GM21381 (cell line): ENCODE results near the gene ALK.

Experiments
- ATAC-seq: cut with Tn5 transposase; IDR thresholded peaks from one replicate; pipeline ENCODE4 v1.9.1; 2021; ENCODE audit warnings: mild to moderate bottlenecking, moderate library complexity; ENCODE audit not compliant: unreplicated experiment

Gene ALK

DNA sequence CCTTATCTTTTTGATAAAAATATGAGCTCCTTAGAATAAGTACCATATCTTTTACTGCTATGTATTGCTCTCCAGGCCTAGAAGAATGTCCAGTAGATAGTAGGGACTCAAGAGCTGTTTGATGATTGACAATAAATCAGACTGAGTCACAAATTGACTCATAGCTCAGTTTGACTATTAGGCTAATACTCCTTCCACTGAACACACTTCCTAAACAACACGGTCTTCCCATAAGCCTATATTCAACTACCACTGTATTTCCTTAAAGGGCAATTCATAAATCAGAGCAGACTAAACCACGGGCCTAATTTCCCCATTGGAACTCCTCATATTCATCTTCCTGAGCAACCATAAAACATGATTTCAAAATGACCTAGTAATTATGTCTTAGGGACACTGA, 258.5 kb downstream of the ALK start:
- no peak for ATAC-seq

DNA sequence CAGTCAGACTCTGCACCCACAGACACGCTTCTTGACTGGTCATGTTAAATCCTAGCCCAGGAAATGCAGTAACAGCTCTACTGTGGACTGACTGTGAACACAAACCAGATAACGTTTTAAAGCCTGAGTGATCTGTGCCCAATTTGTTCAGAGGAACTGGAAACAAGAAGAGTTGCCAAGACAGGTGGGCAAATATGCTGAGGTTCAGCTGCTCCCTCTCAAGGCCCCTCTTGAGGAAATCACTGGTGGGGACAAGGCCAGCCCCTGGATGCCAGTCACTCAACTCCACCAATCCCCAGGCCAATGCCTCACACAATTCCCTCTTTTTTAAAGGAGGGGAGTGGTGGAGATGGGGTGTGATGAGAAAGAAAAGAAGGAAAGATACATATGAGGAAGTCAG, 261.2 kb downstream of the ALK start:
- ATAC-seq, result no peak

DNA sequence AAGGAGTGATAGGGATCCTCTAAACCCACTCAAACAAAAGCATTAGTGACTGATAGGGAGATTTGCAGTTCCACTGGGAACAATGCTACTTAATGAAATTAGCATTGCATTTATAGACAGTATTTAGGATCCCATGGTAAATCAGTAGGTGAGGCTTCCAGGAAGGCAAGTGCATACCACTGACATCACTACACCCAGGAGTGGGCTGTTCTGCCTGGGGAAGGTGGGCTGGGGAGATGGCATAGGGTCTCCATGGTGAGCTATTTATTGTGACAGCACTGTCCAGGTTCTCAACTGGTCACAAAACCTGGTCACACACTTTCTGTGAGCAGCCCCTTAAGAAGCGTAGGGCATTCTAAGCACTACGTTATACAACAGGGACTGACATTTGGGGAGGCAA, 262.2 kb downstream of the ALK start:
- ATAC-seq, result no peak

DNA sequence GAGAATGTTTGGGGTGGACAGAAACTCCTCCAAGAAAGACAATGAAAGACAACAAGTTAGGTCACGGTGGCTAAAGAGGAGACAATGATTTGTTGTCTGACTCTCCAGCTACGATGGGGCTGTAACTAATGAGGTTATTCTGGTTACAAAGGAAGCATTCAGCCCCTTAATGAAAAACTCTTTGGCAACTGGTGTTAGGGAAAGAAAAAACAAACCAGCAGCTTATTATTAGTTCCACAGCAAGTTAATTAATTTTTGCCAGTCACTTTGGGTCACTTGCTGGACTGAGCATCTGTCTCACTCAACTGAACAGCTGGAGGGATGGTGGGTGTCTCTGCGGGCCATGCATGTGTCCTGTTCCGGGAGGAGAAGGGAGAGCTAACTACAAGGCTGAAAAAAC, 263.7 kb downstream of the ALK start:
- no peak for ATAC-seq

DNA sequence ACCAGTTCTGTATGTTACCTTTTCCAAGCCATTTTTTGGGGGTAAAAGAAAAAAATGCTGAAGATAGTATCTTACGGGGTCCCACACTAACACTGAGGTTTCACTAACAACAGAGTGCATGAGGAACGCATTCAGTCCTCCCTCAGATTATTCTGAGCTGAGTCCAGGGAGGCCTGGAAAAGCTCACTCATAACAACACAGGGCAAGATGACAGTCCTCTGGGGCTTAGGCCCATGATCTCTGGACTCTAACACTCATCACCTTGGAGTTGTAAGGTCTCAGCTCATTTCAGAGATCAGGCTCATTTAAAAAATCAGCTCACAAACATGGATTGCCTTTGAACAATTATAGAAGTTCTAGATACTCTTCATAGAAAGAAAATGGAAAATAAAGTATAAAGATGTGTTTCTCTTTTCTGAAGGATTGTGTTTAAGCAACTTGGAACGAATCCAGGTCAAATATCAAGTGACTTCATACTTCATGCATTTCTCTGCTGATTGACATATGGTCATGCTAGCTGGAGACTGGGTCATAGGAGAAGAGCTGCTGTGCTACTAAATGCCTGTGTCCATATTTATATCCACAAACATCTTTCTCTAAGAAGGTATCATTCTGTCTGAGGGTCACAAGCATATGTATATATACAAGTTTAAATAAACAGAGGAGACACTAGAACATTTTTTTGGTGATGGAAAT, 265.8 kb downstream of the ALK start:
- ATAC-seq, result no peak

DNA sequence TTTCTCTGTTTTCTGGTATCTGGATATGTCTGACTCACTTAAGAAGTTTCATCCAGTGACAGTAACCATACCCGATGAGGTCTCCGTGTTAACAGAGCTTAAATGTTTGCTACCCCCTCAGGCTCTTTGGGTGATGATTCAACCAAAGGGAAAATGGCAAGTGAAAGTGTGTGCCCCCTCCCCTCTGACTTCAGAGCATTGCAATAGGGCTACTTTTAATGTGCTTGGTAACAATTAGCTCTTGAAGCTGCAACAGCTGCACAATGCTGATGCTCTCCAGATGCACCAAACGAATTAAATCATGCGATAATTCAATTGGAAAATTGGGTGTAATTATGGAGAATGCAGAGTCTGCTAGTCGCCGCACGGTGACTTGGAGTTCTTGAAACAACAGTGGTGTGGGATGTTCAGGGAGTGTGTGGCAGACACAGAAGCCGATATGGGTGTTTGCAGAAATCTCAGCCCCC, 270.7 kb downstream of the ALK start:
- ATAC-seq, result no peak

DNA sequence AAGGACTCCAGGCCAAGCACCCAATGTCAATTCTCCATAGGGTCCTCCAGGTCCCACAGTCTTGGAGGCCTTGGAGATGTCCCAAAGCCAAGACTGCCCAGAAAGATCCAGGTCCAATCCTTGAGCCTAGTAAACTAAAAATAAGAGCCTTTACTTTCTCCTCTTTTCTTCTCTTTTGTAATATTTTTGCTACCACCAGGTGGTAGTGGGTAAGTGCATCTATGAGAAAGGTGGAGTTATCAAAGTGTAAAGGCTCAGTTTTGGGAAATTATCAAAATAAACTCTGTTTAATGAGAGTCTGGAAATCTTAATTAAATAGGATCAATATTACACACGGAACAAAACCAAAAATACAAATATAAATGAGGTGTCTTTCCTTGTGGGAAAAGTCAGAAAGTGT, 276.4 kb downstream of the ALK start:
- ATAC-seq, result no peak

DNA sequence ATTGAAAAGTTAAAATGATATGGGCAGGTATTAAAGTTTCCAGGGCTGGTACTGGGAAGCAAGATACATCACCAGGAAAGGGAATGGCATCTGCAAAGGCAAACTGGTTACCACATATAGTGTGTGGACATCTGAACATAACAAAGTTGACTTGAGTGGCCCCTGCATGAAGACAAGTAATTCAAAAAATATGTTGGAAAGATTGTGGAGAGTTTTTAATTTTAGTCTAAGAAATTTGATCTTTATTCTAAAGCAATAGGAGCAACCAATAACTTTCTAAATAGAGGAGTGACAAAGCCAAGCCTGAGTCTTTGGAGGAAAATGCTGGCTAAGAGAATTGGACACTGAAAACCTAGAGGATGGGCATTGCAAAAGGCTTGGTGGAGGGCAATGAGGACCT, 278.2 kb downstream of the ALK start:
- no peak for ATAC-seq

DNA sequence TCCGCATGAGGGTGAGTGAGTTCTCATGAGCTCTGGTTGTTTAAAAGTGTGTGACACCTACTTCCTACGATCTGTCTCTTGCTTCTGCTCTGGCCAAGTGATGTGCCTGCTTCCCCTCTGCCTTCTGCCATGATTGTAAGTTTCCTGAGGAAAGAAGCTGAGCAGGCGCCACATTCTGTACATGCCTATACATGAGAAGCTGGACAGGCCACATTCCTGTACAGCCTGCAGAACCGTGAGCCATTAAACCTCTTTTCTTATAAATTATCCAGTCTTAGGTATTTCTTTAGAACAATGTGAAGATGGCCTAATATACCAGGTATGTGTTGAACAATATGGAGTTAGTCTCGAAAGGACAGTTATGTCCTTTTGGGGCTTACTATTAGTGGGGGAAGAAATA, 281.0 kb downstream of the ALK start:
- no peak for ATAC-seq

DNA sequence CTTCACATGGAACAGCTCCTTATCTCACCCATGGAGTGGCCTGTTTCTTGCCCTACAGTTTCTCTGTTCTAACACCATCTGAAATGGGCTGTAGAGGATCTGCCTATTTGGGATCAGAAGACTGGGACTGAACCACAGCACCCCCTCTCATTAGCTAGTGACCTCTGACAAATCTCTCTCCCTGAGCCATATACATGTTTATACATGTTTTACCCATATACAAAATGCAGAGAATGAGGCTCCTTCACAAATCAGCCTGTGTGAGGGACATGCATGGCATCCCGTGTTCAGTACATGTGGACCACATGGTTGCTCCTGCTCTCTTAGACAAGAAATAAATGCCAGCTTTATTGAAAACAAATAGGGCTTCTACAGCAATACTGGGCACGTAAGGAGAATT, 282.7 kb downstream of the ALK start:
- no peak for ATAC-seq

DNA sequence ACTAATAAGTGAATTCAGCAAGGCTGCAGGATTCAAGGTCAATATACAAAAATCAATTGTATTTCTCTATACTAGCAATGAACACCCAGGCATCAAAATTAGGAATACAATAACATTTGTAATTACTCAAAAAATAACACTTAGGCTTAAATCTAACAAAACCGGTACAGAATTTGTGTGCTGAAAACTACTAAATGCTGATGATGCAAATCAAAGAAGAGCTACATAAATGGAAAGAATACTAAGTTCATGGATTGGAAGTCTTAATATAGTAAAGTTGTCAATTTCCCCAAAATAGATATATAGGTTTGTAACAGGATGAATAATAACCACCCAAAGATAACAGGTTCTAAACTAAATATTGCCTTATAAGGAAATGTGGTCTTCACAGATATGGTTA, 286.5 kb downstream of the ALK start:
- ATAC-seq, result no peak

DNA sequence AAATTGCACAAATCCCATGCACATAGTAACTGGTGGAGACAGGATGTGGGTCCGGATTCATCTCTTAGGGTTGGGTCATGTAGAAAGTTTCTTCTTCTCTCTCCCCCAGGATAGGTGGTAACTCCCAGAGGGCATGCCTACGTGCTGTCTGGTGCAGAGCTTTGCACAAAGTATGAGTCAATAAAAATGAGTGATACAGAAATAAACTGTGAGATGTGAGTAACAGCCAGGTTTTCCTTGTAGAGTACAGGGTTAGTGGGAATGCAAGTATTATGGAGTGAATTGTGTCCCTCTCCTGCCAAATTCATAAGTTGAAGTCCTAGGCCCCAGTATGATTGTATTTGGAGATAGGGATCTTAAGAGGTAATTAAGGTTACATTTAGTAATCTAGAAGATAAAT, 289.4 kb downstream of the ALK start:
- no peak for ATAC-seq

DNA sequence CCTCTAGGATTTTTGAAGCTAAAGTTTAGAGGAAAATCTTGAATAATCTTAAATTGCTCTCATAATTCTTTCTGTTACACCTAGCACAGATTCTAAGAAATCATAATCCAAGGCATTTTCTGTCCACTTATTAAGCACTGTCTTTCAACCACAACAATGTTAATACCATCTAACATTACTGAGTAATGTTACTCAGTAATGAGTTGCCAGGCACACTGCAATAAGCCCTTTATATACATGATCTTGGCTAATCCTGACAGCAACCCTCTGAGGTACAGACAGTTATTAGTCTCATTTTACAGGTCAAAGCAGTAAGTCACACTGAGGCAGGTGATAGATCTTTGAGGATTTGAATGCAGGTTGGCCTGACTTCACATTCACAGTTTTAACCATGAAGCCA, 291.9 kb downstream of the ALK start:
- ATAC-seq, result no peak

DNA sequence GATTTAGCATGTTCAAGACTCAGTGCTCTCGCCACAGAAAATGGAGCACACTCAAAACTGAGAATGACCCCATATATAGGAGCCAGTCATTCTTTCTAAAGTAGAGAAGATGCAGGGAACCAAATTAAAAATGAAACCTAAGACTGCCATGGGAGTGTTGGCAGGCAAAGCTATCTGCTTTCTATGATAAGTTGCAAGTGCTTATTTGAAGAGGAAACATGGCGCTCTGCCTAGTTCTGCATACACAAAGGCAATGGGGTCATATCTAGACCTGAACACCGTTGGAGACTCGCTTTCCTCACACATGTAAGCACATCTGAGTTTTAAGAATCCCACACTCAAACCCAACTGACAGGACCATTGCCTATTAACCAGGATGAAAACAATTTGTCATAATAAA, 292.5 kb downstream of the ALK start:
- no peak for ATAC-seq

DNA sequence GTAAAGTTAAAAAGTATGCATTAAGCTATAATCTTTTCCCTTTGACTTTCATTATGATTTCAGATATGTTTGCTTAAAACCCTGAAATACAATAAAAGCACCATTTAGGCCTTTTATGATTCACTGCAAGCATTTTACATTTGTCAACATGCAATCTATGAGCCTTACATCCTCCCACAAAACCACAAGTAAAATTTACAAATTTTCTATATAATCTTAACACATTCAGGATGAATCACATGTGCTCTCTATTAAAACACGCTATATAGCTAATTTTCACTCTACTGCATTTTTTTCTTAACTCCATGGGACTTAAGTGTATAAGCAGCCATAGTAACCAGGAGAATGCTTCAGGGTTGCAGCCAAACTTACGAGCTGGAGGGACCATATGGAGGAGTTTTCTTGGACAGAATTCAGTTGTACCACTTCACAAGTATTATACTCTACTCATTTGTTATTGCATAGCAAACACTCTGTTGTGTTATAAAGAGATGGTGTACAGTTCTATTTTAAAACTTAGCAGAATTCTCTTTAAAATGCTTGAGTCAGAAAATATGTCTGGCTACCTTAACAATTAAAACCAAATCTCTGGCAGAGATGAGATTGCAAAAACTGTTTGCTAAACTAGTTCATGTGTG, 293.2 kb downstream of the ALK start:
- no peak for ATAC-seq

DNA sequence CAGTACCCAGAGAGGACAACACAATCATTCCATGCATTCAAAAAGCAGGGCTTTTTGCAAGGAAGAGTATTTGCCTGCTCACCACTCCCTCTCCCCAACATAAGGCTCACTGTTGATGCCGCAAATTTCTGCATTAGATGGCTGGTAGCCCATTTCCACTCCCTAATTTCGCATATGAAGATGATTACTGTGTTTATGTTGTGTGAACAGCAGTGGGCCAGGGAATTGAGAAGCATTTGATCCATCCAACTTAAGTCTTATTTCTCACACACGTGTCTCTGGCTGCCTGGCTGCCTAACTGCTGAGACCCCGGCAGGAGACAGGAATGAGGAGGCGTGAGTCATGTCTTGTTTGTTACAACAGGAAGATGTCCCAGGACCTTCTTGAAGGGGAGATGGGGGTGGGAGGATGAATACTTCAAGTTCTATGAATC, 294.1 kb downstream of the ALK start:
- ATAC-seq, result no peak

DNA sequence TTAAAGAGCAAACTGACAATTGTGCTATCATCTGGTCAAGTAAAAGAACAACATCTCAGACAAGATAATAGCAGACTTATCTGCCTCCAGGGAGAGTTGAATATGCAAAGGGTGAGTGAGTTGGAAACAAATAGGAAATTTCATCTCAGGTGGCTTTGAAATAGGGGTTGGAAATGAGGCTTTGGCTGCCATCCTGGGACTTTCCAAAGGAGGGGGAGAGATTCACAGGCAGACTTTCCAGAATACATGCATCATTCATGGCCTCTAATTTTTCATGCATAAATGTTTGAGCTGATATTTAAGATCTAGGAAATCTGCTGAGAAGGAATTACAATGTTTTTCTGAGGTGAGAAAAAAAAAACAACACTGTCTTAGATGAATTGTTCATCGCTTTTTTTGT, 300.5 kb downstream of the ALK start:
- ATAC-seq, result no peak

DNA sequence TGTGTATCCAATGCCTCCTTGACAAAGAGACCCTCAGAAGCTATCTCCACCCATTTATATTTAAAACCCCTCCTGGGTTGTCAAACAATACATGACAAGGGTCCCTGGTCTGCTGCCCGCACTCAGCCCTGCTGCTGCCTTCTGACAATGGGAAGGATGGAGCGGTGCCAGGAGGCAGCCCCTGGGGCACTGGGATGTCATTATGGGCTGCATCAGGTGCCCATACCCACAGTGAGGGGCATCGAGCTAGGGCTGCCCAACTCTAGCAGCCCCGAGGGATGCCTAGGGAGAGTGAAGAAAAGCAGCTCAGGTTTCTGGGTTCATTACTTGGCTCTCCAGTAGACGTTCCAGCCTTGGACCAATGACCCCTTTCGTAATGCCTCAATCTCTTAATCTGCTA, 301.7 kb downstream of the ALK start:
- no peak for ATAC-seq

DNA sequence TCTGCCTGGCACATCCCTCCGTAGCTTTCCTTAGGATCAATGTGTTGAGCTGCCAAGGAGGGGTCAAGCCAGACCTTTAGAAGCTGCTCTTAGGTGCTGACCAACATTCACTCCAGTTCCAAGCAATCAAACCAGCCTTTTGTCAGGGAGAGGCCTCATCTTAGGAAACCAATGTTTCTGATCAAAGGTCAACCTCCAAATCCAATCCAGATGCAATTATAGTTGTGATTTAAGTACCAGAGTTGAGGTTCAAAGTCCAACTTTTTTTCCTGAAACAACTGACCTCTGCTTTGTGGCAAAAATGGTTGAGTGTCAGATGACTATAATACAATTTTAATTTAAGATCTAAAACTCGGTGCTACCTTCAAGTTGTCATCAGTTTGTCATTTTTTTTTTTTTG, 303.4 kb downstream of the ALK start:
- ATAC-seq, result no peak

DNA sequence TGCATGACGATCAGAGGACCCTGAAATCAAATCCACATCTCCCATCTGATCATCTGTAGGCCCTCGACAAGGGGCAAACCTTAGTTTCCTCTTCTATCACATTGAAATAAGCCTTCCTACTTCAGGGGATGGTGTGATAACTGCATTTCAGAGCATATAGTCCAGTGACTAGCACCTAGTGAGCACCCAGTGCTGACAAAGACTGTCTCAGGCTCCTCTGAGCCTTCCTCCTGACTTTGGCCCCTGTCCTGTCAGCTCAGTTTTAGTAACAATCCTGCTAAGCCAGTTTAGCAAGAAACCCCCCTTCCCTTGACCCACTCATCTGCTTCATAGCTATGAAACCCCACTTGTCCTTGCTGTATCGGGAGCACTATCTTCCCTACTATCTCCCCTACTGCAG, 304.0 kb downstream of the ALK start:
- ATAC-seq, result no peak

DNA sequence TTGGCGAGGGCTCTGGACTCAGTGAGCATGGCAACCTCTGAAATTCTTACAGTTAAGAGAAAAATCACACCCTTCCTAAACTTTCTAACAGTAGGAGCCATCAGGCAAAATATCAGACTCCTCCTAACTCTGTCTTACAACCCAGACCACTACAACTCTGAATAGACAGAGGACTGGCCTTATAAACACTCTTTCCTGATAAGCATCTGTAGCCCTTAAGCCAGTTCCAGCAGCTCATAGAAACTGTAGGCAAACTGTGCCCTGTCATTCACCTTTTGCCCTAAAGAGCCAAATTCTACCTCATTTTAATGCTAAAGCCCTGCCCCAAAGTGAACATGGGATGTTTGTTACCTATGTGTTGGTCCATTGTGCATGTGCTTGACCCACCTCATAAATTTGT, 304.8 kb downstream of the ALK start:
- no peak for ATAC-seq

DNA sequence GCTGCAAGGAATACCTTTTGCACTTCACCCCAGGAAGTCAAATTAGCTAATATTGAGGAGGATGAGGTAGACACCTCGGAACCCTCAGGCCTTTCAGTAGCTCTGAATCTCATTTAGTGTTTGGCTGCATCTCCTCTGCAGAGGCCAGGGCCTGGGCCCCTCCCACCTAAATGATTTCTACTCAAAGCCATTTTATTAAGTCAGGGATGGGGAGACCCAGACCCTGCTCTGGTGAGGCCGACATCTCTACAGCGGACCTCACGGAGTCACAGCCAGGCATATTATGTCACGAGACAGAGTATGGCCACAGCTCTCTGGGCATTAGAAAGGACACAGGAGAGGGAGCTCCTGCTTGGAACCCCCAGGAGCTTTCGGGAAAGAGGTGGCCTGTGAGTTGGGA, 305.5 kb downstream of the ALK start:
- ATAC-seq, result no peak

DNA sequence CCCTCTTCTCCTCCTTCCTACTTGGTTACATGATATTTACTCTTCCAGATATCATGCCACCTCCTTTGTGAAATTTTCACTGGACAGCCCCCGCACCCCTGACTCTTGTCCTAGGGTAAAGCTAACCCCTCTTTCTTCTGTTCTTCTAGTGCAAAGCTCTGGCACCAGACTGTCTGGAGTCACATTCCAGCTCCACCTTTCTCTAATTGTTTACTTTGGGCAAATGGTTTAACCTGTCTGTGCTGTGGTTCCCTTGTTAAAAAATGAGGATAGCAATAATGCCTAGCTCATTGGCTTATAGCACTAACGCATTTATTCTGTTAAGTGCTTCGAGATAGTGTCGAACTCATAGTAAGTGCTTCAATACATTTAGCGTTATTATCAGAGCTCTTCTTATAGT, 306.2 kb downstream of the ALK start:
- no peak for ATAC-seq
